Ureter (tissue), 1 donor: ENCODE measurements around the gene ABCC3. TPM values are rescaled to one million over a fixed set of nuclear protein-coding genes. Genes with fewer than 3 reads are reported as not detected.

ENCODE experiments used
- DNase-seq: peaks from one replicate; pipeline ENCODE4 v3.0.0-alpha.2; 2020; ENCODE audit warnings: low spot score
- total RNA-seq: library from RNA; stranded (reverse); gene quantifications from one replicate; pipeline ENCODE4 v1.2.4, GENCODE V29; 2023
- donor health status: DM: yes; HTN: yes; CAD: no.

The ABCC3 gene
- total RNA-seq, 1 donor from 2014 or later = 226 TPM

DNA sequence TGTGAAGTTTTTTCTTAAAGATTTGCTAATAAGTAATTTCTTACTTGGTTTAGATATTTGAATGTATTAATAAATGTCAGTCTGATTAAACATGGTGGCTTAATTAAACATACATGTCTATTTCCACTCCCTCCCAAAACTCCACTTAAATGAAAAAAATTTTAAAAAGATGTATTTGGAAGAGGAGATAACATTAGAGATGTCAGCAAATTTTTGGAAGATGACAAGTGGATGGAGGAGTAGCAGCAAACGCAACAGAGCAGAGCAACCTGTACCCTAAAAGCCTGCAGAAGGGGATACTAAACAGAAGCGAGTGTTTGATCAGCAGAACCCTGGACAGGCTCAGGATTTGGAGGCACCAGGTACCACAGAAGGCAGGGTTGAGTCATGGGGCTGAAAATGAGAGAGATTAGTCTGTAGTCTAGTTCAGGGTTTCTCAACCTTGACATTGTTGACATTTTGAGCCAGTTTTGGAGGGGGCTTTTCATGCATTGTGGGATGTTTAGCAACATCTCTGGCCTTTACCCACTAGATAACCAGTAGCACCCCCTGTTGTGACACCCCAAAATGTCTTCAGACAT, 102.5 kb downstream of the ABCC3 start:
- no peak for DNase-seq

GRCh38 chr17:50739098-50739497, 104.4 kb downstream of the ABCC3 start:
- no peak for DNase-seq

Other genes starting within 250 kb of the ABCC3 start
- gene LRRC59, start 237.4 kb upstream of the ABCC3 start, total RNA-seq = 73.5 TPM
- 172 TPM for gene ACSF2, start 208.7 kb upstream of the ABCC3 start, total RNA-seq
- gene CHAD, start 166.0 kb upstream of the ABCC3 start, total RNA-seq = not detected
- 33.2 TPM for gene RSAD1, start 156.0 kb upstream of the ABCC3 start, total RNA-seq
- 1.1 TPM for gene MYCBPAP, start 126.4 kb upstream of the ABCC3 start, total RNA-seq
- 70.5 TPM for gene EPN3, start 102.1 kb upstream of the ABCC3 start, total RNA-seq
- gene SPATA20, start 87.7 kb upstream of the ABCC3 start, total RNA-seq = 101 TPM
- gene CACNA1G, start 74.2 kb upstream of the ABCC3 start, total RNA-seq = 0.36 TPM
- gene ANKRD40, start 73.0 kb downstream of the ABCC3 start, total RNA-seq = 42.5 TPM
- gene LUC7L3, start 84.7 kb downstream of the ABCC3 start, total RNA-seq = 113 TPM
- not detected for gene ANKRD40CL, start 132.6 kb downstream of the ABCC3 start, total RNA-seq
- gene WFIKKN2, start 200.7 kb downstream of the ABCC3 start, total RNA-seq = 0.21 TPM
- 195 TPM for gene TOB1, start 231.5 kb downstream of the ABCC3 start, total RNA-seq